Spleen (tissue), 11 donors: ENCODE data around the gene BCL11B. TPM values are rescaled to one million over a fixed set of nuclear protein-coding genes. Genes with fewer than 3 reads are reported as not detected.

Source experiments
- DNase-seq: peaks from one replicate; pipeline ENCODE4 v3.0.0-alpha.2; 2020
- H3K27ac ChIP-seq, 8 donors: fragments of 200-600 bp; sonication (generic) in 7 of 8; 1 replicate in 4 of 8; 2 replicates in 4 of 8; pipeline versions ENCODE4 v1.5.0 to v1.8.0; 2016 to 2021; ENCODE audit warnings: inconsistent platforms in 4 of 8, mild to moderate bottlenecking in 4 of 8, moderate library complexity in 1 of 8
- H3K27me3 ChIP-seq, 7 donors: fragments of 200-600 bp; sonication (generic) in 6 of 7; replicated peaks in 1 of 7; 1 replicate in 4 of 7; 2 replicates in 3 of 7; pipeline versions ENCODE4 v1.5.0 to v1.8.0; 2016 to 2021; ENCODE audit warnings: inconsistent platforms in 3 of 7, mild to moderate bottlenecking in 1 of 7
- H3K36me3 ChIP-seq, 6 donors: fragments of 200-600 bp; sonication (generic) in 5 of 6; 1 replicate in 4 of 6; 2 replicates in 2 of 6; pipeline versions ENCODE4 v1.5.0 to v1.8.0; 2016 to 2021; ENCODE audit warnings: inconsistent platforms in 2 of 6
- H3K4me1 ChIP-seq, 6 donors: fragments of 200-600 bp; sonication (generic) in 5 of 6; 1 replicate in 3 of 6; 2 replicates in 3 of 6; pipeline versions ENCODE4 v1.5.0 to v1.8.0; 2016 to 2021; ENCODE audit warnings: inconsistent platforms in 3 of 6
- H3K4me3 ChIP-seq, 8 donors: fragments of 200-600 bp; sonication (generic) in 7 of 8; 1 replicate in 4 of 8; 2 replicates in 4 of 8; pipeline versions ENCODE4 v1.5.0 to v1.8.0; 2016 to 2021; ENCODE audit warnings: inconsistent platforms in 4 of 8, mild to moderate bottlenecking in 4 of 8, moderate library complexity in 2 of 8
- H3K9me3 ChIP-seq, 8 donors: fragments of 200-600 bp; sonication (generic) in 7 of 8; 1 replicate in 4 of 8; 2 replicates in 4 of 8; pipeline versions ENCODE4 v1.5.0 to v1.8.0; 2016 to 2021; ENCODE audit warnings: inconsistent platforms in 4 of 8
- CTCF ChIP-seq, 11 experiments: fragments of 200-600 bp in 7 of 11; fragments of 450-650 bp in 4 of 11; sonication (generic) in 4 of 11; IDR thresholded peaks in 8 of 11; conservative IDR thresholded peaks in 3 of 11; 1 replicate in 7 of 11; 2 replicates in 4 of 11; pipeline versions ENCODE4 v1.4.0 to v1.8.0; 2016 to 2021; ENCODE audit warnings: antibody characterized with exemption in 11 of 11, inconsistent platforms in 4 of 11, mild to moderate bottlenecking in 1 of 11
- POLR2A ChIP-seq, 3 donors: fragments of 450-650 bp; IDR thresholded peaks; one replicate each; pipeline ENCODE4 v1.5.1; 2017; ENCODE audit warnings: antibody characterized with exemption in 3 of 3, mild to moderate bottlenecking in 1 of 3
- POLR2AphosphoS5 ChIP-seq, 3 donors: sonication (generic); formaldehyde crosslinking; IDR thresholded peaks; one replicate each; pipeline ENCODE4 v1.5.1; 2017; ENCODE audit warnings: antibody characterized with exemption in 3 of 3
- WGBS, 5 donors: extraction: QIAGEN DNeasy Blood & Tissue Kit in 3 of 5; methylation state at CpG; one replicate each; pipeline versions ENCODE4 v1.1.5 to v1.1.7; 2013 to 2018; 5-methylcytosine and 5-hydroxymethylcytosine counted together
- intact Hi-C: fragments of 100-400 bp; cut with DNase I; formaldehyde crosslinking; loops from one replicate; pipeline ENCODE4 v1.15.0; 2023; ENCODE audit warnings: low total_unique reads
- polyA plus RNA-seq, 3 donors: library from polyadenylated mRNA; stranded (reverse); fragments of 200-250 nt; gene quantifications; one replicate each; pipeline ENCODE4 v1.2.1, GENCODE V29; 2013
- total RNA-seq, 7 donors: library from RNA; depleted of rRNA in 3 of 7; stranded (reverse); fragments of >200 nt in 3 of 7; fragmentation: NEBNext Ultra II Directional in 4 of 7; extraction: Animal tissue kit (Norgen Biotek cat#: 25700) in 4 of 7; gene quantifications; one replicate each; pipeline versions ENCODE4 v1.1.0 to v1.2.1, GENCODE V29; 2016 to 2021
- donor health status: healthy with polysubstance abuse.
- donor health status: DM: no; HTN: no; CAD: no; lungs with moderate emphysema.
- donor health status: DM: no; HTN: no; CAD: no.
- donor health status: Bipolar disorder and iron deficiency.
- donor health status: healthy.
- donor health status: DM: no; HTN: no; CAD: no.
- donor health status: DM: yes; HTN: yes; CAD: no.

Gene BCL11B
- total and polyA plus RNA-seq, 10 donors: 0.74 to 21.1 (median 11.4) TPM

- 65 to 75% (median 68%) methylated on average over 8 to 12 of the region's 12 CpGs for WGBS, 5 donors
Observed at GRCh38 chr14:99213527-99213971, 58.4 kb downstream of the BCL11B start.

GRCh38 chr14:99213101-99213500 is 58.9 kb downstream of the BCL11B start:
- TF ChIP-seq POLR2A (IDR thresholded peaks at IDR 0.05) (no peak), CTCF (IDR thresholded peaks at IDR 0.05 in 8 of 11, conservative IDR thresholded peaks at IDR 0.05 in 3 of 11) (no peak), POLR2AphosphoS5 (IDR thresholded peaks at IDR 0.05) (no peak)
- DNase-seq: peak; percentile 47
- Histone ChIP-seq H3K27me3 (peaks cover 0 to 15% (median 0%) of the 10 kb centered on the region in 7 donors), H3K27ac (peak overlapping the region in 3 of 8 donors; percentile 13 to 56 (median 27)), H3K36me3 (no peaks in the 10 kb centered on the region), H3K9me3 (no peaks in the 10 kb centered on the region), H3K4me3 (no peak overlapping the region), H3K4me1 (peaks cover 0 to 96% (median 13%) of the 10 kb centered on the region in 6 donors)
- WGBS, 5 donors: 74 to 81% (median 75%) methylated on average over 7 to 11 of the region's 11 CpGs
- intact Hi-C loops: no loop called here

More at GRCh38 chr14:99213527-99213971, 58.4 kb downstream of the BCL11B start:
- Histone ChIP-seq H3K4me1 (peaks cover 0 to 95% (median 15%) of the 10 kb centered on the region in 6 donors), H3K36me3 (no peaks in the 10 kb centered on the region), H3K9me3 (no peaks in the 10 kb centered on the region), H3K27me3 (peaks cover 0 to 15% (median 0%) of the 10 kb centered on the region in 7 donors), H3K27ac (peak overlapping the region in 3 of 8 donors; percentile 13 to 56 (median 27)), H3K4me3 (peak overlapping the region in 1 of 8 donors; percentile 17)
- intact Hi-C loops: no loop called here
- TF ChIP-seq CTCF (IDR thresholded peaks at IDR 0.05 in 8 of 11, conservative IDR thresholded peaks at IDR 0.05 in 3 of 11): no peak
- peak in 1 of 3 donors; percentile 6 for TF ChIP-seq POLR2AphosphoS5 (IDR thresholded peaks at IDR 0.05)
- DNase-seq: no peak

GRCh38 chr14:99212646-99213045 is 59.4 kb downstream of the BCL11B start:
- H3K4me3 ChIP-seq: no peak overlapping the region
- intact Hi-C loops: no loop called here
- H3K9me3 ChIP-seq: no peaks in the 10 kb centered on the region
- DNase-seq: no peak
- 77 to 89% (median 80%) methylated on average over 3 of the region's 3 CpGs; no CpG with 5 or more reads in 2 of the 5 donors for WGBS, 5 donors
- TF ChIP-seq CTCF (IDR thresholded peaks at IDR 0.05 in 8 of 11, conservative IDR thresholded peaks at IDR 0.05 in 3 of 11) (no peak), POLR2AphosphoS5 (IDR thresholded peaks at IDR 0.05) (no peak)
- peaks cover 0 to 15% (median 0%) of the 10 kb centered on the region in 7 donors for H3K27me3 ChIP-seq
- no peaks in the 10 kb centered on the region for H3K36me3 ChIP-seq
- peaks cover 0 to 99% (median 13%) of the 10 kb centered on the region in 6 donors for H3K4me1 ChIP-seq
- H3K27ac ChIP-seq: peak overlapping the region in 3 of 8 donors; percentile 13 to 56 (median 31)

- Histone ChIP-seq H3K4me3 (no peak overlapping the region), H3K4me1 (peaks cover 0 to 99% (median 15%) of the 10 kb centered on the region in 6 donors), H3K9me3 (no peaks in the 10 kb centered on the region), H3K27me3 (peaks cover 0 to 15% (median 0%) of the 10 kb centered on the region in 7 donors), H3K36me3 (no peaks in the 10 kb centered on the region), H3K27ac (peak overlapping the region in 3 of 8 donors; percentile 13 to 56 (median 31))
- TF ChIP-seq POLR2A (IDR thresholded peaks at IDR 0.05) (no peak), CTCF (IDR thresholded peaks at IDR 0.05 in 8 of 11, conservative IDR thresholded peaks at IDR 0.05 in 3 of 11) (no peak), POLR2AphosphoS5 (IDR thresholded peaks at IDR 0.05) (no peak)
- no peak for DNase-seq
- intact Hi-C loops: no loop called here
- 74 to 91% (median 81%) methylated on average over 6 to 7 of the region's 7 CpGs for WGBS, 5 donors
Observed at GRCh38 chr14:99212199-99212598, 59.8 kb downstream of the BCL11B start.
